ENCODE results near the gene CDC42EP1. TPM values are rescaled to one million over a fixed set of nuclear protein-coding genes. Genes with fewer than 3 reads are reported as not detected.

CDC42EP1 gene
- total RNA-seq, 1 experiment from 2014 or later: 62.5 TPM

DNA sequence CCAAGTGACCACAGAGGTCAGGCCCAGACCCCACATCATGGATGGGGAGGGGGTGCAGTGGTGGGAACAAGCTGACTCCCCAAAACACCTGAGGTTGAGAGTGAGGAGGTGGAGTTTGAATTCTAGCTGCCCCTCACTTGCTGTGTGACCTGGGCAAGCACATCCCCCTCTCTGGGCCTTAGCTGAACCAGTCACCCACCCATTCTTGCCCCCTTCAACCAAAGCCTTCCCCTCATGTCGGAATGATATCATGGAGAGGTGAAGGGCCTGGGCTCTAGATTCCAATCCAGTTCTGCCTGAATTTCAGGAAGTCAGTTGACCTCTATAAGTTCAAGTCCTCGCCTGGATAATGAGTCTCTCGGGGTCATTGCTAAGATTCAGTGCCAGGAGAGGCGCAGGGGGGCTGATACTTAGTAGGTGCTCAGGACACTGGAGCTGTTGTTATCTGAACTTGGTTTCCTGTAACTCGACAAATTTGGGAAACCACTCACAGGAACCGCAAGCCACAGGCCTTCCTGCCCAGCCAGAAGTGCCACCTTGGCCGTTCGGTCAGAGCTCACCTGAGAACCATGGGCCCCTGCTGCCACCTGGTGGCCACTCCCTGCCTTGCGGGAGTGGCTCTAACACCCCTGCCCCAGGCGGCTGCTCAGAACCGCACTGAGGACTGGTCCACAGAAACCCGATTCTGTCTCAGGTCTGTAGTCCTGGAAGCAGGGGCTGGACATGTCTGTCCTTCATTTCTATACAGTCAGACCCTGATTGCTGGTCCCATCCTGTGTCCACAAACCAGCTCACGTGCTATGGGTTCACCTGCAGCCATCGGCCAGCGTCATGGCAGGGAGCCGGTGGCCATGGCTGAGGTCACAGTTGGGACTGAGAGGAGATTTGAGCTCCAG is 6.9 kb downstream of the CDC42EP1 start:
- CTCF ChIA-PET: interaction anchor here (0.5 to 1.8 kb wide), 10 partner anchors 18 to 238 kb away, joined by 3 to 12 read pairs (median 4); no protein-coding TSS in a partner anchor
- BruUV-seq (replicated peaks): no TSS peak
- intact Hi-C loops (cut with micrococcal nuclease; ENCODE audit: unreplicated experiment) (loop anchor here (2.0 kb wide), 1 partner anchor 28 kb away; no protein-coding TSS in a partner anchor), in situ Hi-C loops (cut with HindIII; ENCODE audit: low pct_unique_long_range_greater_than_20kb, low sequenced_read_pairs) (no loop called here)
- DNase-seq (ENCODE audit: low read depth, low spot score): no peak
- H3K27ac ChIP-seq (ENCODE audit: low read length): 0 out of 2 replicates have a peak overlapping the region, but pooled peaks have one; percentile 34
- no peaks in the 10 kb centered on the region for H3K9me3 ChIP-seq (ENCODE audit: control insufficient read depth, insufficient read depth, low read depth, low read length)
- H3K4me1 ChIP-seq (ENCODE audit: control insufficient read depth, insufficient read depth, low read length): peaks cover 44% of the 10 kb centered on the region
- POLR2A ChIA-PET: interaction anchor here (1.0 kb wide), 1 partner anchor 21 kb away, joined by 3 read pairs; no protein-coding TSS in a partner anchor
- peak; percentile 70 for ATAC-seq
- no peaks in the 10 kb centered on the region for H3K27me3 ChIP-seq (ENCODE audit: control insufficient read depth, insufficient read depth, low read length)
- H3K36me3 ChIP-seq (ENCODE audit: control insufficient read depth, insufficient read depth, low read length): no peaks in the 10 kb centered on the region
- H3K4me3 ChIP-seq (ENCODE audit: low read depth in 2 of 2, low read length in 2 of 2): no peak overlapping the region
- no peak for TF ChIP-seq POLR2AphosphoS5 (IDR thresholded peaks at IDR 0.05; ENCODE audit: low read depth, low read length)
- TF ChIP-seq, protein P1, sequence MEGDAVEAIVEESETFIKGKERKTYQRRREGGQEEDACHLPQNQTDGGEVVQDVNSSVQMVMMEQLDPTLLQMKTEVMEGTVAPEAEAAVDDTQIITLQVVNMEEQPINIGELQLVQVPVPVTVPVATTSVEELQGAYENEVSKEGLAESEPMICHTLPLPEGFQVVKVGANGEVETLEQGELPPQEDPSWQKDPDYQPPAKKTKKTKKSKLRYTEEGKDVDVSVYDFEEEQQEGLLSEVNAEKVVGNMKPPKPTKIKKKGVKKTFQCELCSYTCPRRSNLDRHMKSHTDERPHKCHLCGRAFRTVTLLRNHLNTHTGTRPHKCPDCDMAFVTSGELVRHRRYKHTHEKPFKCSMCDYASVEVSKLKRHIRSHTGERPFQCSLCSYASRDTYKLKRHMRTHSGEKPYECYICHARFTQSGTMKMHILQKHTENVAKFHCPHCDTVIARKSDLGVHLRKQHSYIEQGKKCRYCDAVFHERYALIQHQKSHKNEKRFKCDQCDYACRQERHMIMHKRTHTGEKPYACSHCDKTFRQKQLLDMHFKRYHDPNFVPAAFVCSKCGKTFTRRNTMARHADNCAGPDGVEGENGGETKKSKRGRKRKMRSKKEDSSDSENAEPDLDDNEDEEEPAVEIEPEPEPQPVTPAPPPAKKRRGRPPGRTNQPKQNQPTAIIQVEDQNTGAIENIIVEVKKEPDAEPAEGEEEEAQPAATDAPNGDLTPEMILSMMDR (IDR thresholded peaks at IDR 0.05): peak; percentile 87

DNA sequence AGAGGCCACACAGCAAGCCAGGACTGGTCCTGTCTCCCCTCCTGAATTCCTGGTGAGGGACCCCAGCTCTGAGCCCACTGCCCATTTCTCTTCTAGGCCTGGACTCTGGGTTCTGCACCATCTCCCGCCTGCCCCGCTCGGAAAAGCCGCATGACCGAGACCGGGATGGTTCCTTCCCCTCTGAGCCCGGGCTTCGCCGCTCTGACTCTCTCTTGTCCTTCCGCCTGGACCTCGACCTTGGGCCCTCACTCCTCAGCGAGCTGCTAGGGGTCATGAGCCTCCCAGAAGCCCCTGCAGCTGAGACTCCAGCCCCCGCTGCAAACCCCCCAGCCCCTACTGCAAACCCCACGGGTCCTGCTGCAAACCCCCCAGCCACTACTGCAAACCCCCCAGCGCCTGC is 7.7 kb downstream of the CDC42EP1 start:
- Histone ChIP-seq H3K27me3 (ENCODE audit: control insufficient read depth, insufficient read depth, low read length) (no peaks in the 10 kb centered on the region), H3K9me3 (ENCODE audit: control insufficient read depth, insufficient read depth, low read depth, low read length) (no peaks in the 10 kb centered on the region), H3K27ac (ENCODE audit: low read length) (no peak overlapping the region), H3K4me3 (ENCODE audit: low read depth in 2 of 2, low read length in 2 of 2) (no peak overlapping the region), H3K36me3 (ENCODE audit: control insufficient read depth, insufficient read depth, low read length) (no peaks in the 10 kb centered on the region), H3K4me1 (ENCODE audit: control insufficient read depth, insufficient read depth, low read length) (peaks cover 40% of the 10 kb centered on the region)
- ATAC-seq (no peak), DNase-seq (ENCODE audit: low read depth, low spot score) (no peak)
- TF ChIP-seq, protein P1 (IDR thresholded peaks at IDR 0.05): no peak
- no peak for TF ChIP-seq SIN3A (IDR thresholded peaks at IDR 0.05; ENCODE audit: borderline replicate concordance, insufficient read depth, low read depth, low read length)
- TF ChIP-seq, protein P2, sequence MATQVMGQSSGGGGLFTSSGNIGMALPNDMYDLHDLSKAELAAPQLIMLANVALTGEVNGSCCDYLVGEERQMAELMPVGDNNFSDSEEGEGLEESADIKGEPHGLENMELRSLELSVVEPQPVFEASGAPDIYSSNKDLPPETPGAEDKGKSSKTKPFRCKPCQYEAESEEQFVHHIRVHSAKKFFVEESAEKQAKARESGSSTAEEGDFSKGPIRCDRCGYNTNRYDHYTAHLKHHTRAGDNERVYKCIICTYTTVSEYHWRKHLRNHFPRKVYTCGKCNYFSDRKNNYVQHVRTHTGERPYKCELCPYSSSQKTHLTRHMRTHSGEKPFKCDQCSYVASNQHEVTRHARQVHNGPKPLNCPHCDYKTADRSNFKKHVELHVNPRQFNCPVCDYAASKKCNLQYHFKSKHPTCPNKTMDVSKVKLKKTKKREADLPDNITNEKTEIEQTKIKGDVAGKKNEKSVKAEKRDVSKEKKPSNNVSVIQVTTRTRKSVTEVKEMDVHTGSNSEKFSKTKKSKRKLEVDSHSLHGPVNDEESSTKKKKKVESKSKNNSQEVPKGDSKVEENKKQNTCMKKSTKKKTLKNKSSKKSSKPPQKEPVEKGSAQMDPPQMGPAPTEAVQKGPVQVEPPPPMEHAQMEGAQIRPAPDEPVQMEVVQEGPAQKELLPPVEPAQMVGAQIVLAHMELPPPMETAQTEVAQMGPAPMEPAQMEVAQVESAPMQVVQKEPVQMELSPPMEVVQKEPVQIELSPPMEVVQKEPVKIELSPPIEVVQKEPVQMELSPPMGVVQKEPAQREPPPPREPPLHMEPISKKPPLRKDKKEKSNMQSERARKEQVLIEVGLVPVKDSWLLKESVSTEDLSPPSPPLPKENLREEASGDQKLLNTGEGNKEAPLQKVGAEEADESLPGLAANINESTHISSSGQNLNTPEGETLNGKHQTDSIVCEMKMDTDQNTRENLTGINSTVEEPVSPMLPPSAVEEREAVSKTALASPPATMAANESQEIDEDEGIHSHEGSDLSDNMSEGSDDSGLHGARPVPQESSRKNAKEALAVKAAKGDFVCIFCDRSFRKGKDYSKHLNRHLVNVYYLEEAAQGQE (IDR thresholded peaks at IDR 0.05; ENCODE audit: insufficient read depth in 1 of 2, low read depth in 2 of 2, low read length in 1 of 2): no peak
- no peak for TF ChIP-seq POLR2AphosphoS5 (IDR thresholded peaks at IDR 0.05; ENCODE audit: low read depth, low read length)
- no peak for TF ChIP-seq TCF7L2 (IDR thresholded peaks at IDR 0.05; ENCODE audit: low read depth, low read length)
- POLR2A ChIA-PET: interaction anchor here (1.0 kb wide), 1 partner anchor 22 kb away, joined by 3 read pairs; no protein-coding TSS in a partner anchor
- intact Hi-C loops (cut with micrococcal nuclease; ENCODE audit: unreplicated experiment): no loop called here
- no TSS peak for BruUV-seq (replicated peaks)
- CTCF ChIA-PET: interaction anchor here (0.7 to 1.7 kb wide), 5 partner anchors 17 to 239 kb away, joined by 3 to 6 read pairs (median 4); no protein-coding TSS in a partner anchor
- in situ Hi-C loops (cut with HindIII; ENCODE audit: low pct_unique_long_range_greater_than_20kb, low sequenced_read_pairs): no loop called here
